Vagina (tissue), 2 donors: ENCODE data around the gene CD69. TPM values are rescaled to one million over a fixed set of nuclear protein-coding genes. Genes with fewer than 3 reads are reported as not detected.
"Not testable (repeated sequence)": the region's sequence is repeated elsewhere in the genome, so short reads cannot be mapped to it uniquely, and the experiment has no call there.

Experiments used
- DNase-seq, 2 donors: peaks; one replicate each; pipeline ENCODE4 v3.0.0-alpha.2; 2017; ENCODE audit errors: extremely low spot score in 2 of 2
- H3K27ac ChIP-seq: fragments of 200-600 bp; sonication (generic); one replicate; pipeline ENCODE4 v1.5.1; 2019
- H3K27me3 ChIP-seq: fragments of 200-600 bp; sonication (generic); one replicate; pipeline ENCODE4 v1.5.1; 2019
- H3K36me3 ChIP-seq, 2 donors: fragments of 200-600 bp; sonication (generic); one replicate each; pipeline ENCODE4 v1.5.1; 2017 to 2019
- H3K4me1 ChIP-seq: fragments of 200-600 bp; sonication (generic); one replicate; pipeline ENCODE4 v1.5.1; 2019
- H3K4me3 ChIP-seq, 2 donors: fragments of 200-600 bp; sonication (generic); 1 replicate in 1 of 2; 2 replicates in 1 of 2; pipeline ENCODE4 v1.5.1; 2016 to 2019
- H3K9me3 ChIP-seq: fragments of 200-600 bp; sonication (generic); one replicate; pipeline ENCODE4 v1.5.1; 2019
- POLR2A ChIP-seq, 2 donors: fragments of 450-650 bp; IDR thresholded peaks; one replicate each; pipeline ENCODE4 v1.6.1; 2017; ENCODE audit warnings: antibody characterized with exemption in 2 of 2, mild to moderate bottlenecking in 2 of 2, moderate library complexity in 2 of 2
- POLR2AphosphoS5 ChIP-seq, 2 donors: sonication (generic); formaldehyde crosslinking; IDR thresholded peaks; one replicate each; pipeline ENCODE4 v1.9.0; 2017; ENCODE audit warnings: antibody characterized with exemption in 2 of 2, mild to moderate bottlenecking in 2 of 2, low read depth in 1 of 2; ENCODE audit not compliant: insufficient read depth in 1 of 2
- intact Hi-C: fragments of 100-400 bp; cut with DNase I; formaldehyde crosslinking; loops from one replicate; pipeline ENCODE4 v1.15.1; 2023
- total RNA-seq: library from RNA; depleted of rRNA; stranded (reverse); fragments of >200 nt; gene quantifications from one replicate; pipeline ENCODE4 v1.2.3, GENCODE V29; 2016
- TF ChIP-seq, protein P1 (sequence below), 3 experiments: fragments of 450-650 bp in 2 of 3; fragments of 200-600 bp in 1 of 3; sonication (generic) in 1 of 3; IDR thresholded peaks; one replicate each; pipeline ENCODE4 v1.5.1; 2017 to 2019; ENCODE audit warnings: antibody characterized with exemption in 3 of 3, mild to moderate bottlenecking in 2 of 3, moderate library complexity in 2 of 3

Gene CD69
- total RNA-seq, 1 donor from 2014 or later = 28.5 TPM

DNA sequence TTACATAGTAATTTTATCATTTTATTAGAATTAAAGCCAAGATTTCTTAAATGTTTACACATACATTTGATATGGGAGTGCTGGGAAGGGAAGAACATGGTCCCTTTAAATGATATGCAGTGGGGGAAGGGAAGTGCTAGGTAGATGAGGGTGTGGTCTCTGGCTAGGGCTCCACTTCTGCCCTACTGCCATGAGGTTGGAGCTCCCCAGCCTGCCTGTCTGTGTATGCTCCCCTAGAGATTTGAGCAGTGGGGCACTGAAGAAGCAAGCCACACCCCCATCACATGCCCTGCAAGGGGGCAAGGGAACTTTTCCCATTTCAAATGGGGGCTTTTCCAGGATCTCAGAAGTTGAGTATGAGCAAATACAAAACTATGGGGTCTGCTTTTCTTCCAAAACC, 53.3 kb downstream of the CD69 start:
- no peak for DNase-seq
- Histone ChIP-seq H3K27ac (no peak overlapping the region), H3K4me1 (no peaks in the 10 kb centered on the region), H3K9me3 (peaks cover 4% of the 10 kb centered on the region), H3K4me3 (no peak overlapping the region), H3K27me3 (no peaks in the 10 kb centered on the region), H3K36me3 (no peaks in the 10 kb centered on the region)
- TF ChIP-seq POLR2AphosphoS5 (IDR thresholded peaks at IDR 0.05; ENCODE audit: insufficient read depth in 1 of 2, low read depth in 1 of 2) (no peak), POLR2A (IDR thresholded peaks at IDR 0.05) (no peak)
- TF ChIP-seq, protein P1, sequence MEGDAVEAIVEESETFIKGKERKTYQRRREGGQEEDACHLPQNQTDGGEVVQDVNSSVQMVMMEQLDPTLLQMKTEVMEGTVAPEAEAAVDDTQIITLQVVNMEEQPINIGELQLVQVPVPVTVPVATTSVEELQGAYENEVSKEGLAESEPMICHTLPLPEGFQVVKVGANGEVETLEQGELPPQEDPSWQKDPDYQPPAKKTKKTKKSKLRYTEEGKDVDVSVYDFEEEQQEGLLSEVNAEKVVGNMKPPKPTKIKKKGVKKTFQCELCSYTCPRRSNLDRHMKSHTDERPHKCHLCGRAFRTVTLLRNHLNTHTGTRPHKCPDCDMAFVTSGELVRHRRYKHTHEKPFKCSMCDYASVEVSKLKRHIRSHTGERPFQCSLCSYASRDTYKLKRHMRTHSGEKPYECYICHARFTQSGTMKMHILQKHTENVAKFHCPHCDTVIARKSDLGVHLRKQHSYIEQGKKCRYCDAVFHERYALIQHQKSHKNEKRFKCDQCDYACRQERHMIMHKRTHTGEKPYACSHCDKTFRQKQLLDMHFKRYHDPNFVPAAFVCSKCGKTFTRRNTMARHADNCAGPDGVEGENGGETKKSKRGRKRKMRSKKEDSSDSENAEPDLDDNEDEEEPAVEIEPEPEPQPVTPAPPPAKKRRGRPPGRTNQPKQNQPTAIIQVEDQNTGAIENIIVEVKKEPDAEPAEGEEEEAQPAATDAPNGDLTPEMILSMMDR (IDR thresholded peaks at IDR 0.05) = no peak
- intact Hi-C loops = no loop called here

DNA sequence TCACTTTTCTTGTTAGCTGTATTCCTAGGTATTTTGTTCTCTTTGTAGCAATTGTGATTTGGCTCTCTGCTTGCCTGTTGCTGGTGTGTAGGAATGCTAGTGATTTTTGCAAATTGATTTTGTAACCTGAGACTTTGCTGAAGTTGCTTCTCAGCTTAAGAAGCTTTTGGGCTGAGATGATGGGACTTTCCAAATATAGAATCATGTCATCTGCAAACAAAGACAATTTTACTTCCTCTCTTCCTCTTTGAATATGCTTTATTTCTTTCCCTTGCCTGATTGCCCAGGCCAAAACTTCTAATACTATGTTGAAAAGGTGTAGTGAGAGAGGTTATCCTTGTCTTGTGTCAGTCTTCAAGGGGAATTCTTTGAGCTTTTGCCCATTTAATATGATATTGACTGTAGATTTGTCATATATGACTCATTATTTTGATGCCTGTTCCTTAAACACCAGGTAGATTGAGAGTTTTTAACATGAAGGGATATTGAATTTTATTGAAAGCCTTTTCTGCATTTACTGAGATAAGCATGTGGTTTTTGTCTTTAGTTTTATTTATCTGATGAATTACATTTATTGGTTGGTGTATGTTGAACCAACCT, 54.5 kb downstream of the CD69 start:
- Histone ChIP-seq H3K27me3 (no peaks in the 10 kb centered on the region), H3K4me3 (no peak overlapping the region), H3K27ac (no peak overlapping the region), H3K36me3 (no peaks in the 10 kb centered on the region), H3K4me1 (no peaks in the 10 kb centered on the region), H3K9me3 (peaks cover 4% of the 10 kb centered on the region)
- intact Hi-C loops = no loop called here
- no peak for DNase-seq
- TF ChIP-seq, protein P1 (IDR thresholded peaks at IDR 0.05) = no peak
- TF ChIP-seq POLR2AphosphoS5 (IDR thresholded peaks at IDR 0.05; ENCODE audit: insufficient read depth in 1 of 2, low read depth in 1 of 2) (no peak), POLR2A (IDR thresholded peaks at IDR 0.05) (no peak)

DNA sequence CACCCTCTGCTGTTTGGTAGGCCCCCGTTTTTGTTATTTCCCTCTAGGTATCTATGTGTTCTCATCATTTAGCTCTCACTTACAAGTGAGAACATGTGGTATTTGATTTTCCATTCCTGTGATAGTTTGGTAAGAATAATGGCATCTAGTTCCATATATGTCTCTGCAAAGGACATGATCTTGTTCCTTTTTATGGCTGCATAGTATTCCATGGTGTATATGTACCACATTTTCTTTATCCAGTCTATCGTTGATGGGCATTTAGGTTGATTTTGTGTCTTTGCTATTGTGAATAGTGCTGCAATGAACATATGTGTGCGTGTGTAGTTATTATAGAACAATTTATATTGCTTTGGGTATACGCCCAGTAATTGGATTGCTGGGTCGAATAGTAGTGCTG, 56.1 kb downstream of the CD69 start:
- intact Hi-C loops, H3K36me3 ChIP-seq: not testable (repeated sequence)

More for the DNA sequence above, 56.1 kb downstream of the CD69 start:
- H3K27ac ChIP-seq, H3K9me3 ChIP-seq, H3K4me1 ChIP-seq, H3K27me3 ChIP-seq, H3K4me3 ChIP-seq, DNase-seq: not testable (repeated sequence)

Other genes with a start within 250 kb of the CD69 start
- 1.5 TPM for gene KLRB1, start 153.0 kb downstream of the CD69 start, total RNA-seq
- 13.5 TPM for gene CLEC2D, start 91.2 kb downstream of the CD69 start, total RNA-seq
- gene CLECL1, start 27.8 kb downstream of the CD69 start, total RNA-seq = not detected
- not detected for gene KLRF1, start 66.6 kb upstream of the CD69 start, total RNA-seq
- 35.6 TPM for gene CLEC2B, start 108.5 kb upstream of the CD69 start, total RNA-seq
- not detected for gene KLRF2, start 120.6 kb upstream of the CD69 start, total RNA-seq
- not detected for gene CLEC2A, start 171.5 kb upstream of the CD69 start, total RNA-seq
- not detected for gene CLEC12A, start 210.5 kb upstream of the CD69 start, total RNA-seq
- not detected for gene CLEC1B, start 238.2 kb upstream of the CD69 start, total RNA-seq
- not detected for gene CLEC12B, start 249.7 kb upstream of the CD69 start, total RNA-seq